Mammary epithelial cell (primary cell): ENCODE measurements around the gene RALGAPA2.

Source experiments
- EZH2 ChIP-seq: IDR thresholded peaks from 2 replicates; pipeline ENCODE4 v1.6.1; 2012; ENCODE audit warnings: low read length, inconsistent platforms, borderline replicate concordance
- TF ChIP-seq, protein P1 (sequence below), 2 donors: IDR thresholded peaks in 1 of 2; conservative IDR thresholded peaks in 1 of 2; 2 replicates each; pipeline ENCODE4 v1.5.1; 2011 to 2012; ENCODE audit warnings: inconsistent platforms in 2 of 2, low read length in 2 of 2, mild to moderate bottlenecking in 2 of 2, control low read depth in 1 of 2, low read depth in 1 of 2; ENCODE audit not compliant: insufficient read depth in 1 of 2; ENCODE audit errors: extremely low read depth in 1 of 2

DNA sequence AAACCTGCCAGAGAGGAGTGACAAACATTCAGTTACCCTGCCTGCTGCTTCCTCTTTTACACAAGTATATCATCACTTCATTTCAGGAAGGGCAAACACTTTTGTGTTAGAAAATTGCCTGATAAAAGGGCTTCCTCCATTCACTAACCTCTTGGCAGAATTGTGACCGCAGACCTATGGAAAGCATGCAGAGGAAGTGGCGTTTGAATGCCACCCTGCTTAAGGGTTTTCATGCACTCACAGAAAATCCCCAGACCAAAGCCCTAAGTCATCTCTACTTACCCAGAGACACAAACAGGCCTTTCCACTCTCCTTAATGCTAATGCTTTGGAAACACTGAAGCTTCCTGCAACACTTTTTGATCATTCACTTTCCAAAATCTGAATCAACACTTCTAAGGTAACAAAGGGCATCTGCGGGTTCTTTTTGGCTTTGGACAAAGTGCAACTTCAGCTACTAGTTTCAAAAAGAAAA lies 22.1 kb upstream of the RALGAPA2 start:
- TF ChIP-seq, protein P1, sequence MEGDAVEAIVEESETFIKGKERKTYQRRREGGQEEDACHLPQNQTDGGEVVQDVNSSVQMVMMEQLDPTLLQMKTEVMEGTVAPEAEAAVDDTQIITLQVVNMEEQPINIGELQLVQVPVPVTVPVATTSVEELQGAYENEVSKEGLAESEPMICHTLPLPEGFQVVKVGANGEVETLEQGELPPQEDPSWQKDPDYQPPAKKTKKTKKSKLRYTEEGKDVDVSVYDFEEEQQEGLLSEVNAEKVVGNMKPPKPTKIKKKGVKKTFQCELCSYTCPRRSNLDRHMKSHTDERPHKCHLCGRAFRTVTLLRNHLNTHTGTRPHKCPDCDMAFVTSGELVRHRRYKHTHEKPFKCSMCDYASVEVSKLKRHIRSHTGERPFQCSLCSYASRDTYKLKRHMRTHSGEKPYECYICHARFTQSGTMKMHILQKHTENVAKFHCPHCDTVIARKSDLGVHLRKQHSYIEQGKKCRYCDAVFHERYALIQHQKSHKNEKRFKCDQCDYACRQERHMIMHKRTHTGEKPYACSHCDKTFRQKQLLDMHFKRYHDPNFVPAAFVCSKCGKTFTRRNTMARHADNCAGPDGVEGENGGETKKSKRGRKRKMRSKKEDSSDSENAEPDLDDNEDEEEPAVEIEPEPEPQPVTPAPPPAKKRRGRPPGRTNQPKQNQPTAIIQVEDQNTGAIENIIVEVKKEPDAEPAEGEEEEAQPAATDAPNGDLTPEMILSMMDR (conservative IDR thresholded peaks at IDR 0.05 in 1 of 2, IDR thresholded peaks at IDR 0.05 in 1 of 2; ENCODE audit: extremely low read depth in 1 of 2, insufficient read depth in 1 of 2, low read depth in 1 of 2, low read length in 2 of 2) = no peak
- TF ChIP-seq EZH2 = no peak
